ENCODE measurements around the gene GSTP1. TPM values are rescaled to one million over a fixed set of nuclear protein-coding genes. Genes with fewer than 3 reads are reported as not detected.

The GSTP1 gene
- total and polyA plus RNA-seq, 5 donors from 2014 or later = 55.7 to 231 (median 207) TPM

- H3K27me3 ChIP-seq (ENCODE audit: control insufficient read depth, insufficient read depth, low read length) = no peaks in the 10 kb centered on the region
- Mint-ChIP-seq H3K4me1 (peaks cover 5 to 11% (median 7%) of the 10 kb centered on the region in 4 donors), H3K27me3 (no peaks in the 10 kb centered on the region), H3K9me3 (no peaks in the 10 kb centered on the region), H3K36me3 (no peaks in the 10 kb centered on the region), H3K27ac (peak overlapping the region in 1 of 3 donors; percentile 60), H3K4me3 (peak overlapping the region in 2 of 4 donors; percentile 10 to 75)
- no peak for DNase-seq
- no peaks in the 10 kb centered on the region for H3K36me3 ChIP-seq (ENCODE audit: control insufficient read depth, insufficient read depth, low read length)
- no peak for ATAC-seq (ENCODE audit: low read depth in 2 of 2)
- no peak overlapping the region for H3K4me3 ChIP-seq (ENCODE audit: low read depth, low read length)
- H3K9me3 ChIP-seq (ENCODE audit: control insufficient read depth in 2 of 2, low read length in 2 of 2) = no peaks in the 10 kb centered on the region
- peaks cover 19% of the 10 kb centered on the region for H3K4me1 ChIP-seq (ENCODE audit: control insufficient read depth, insufficient read depth, low read length, poor library complexity, severe bottlenecking)
- no peak overlapping the region for H3K27ac ChIP-seq (ENCODE audit: insufficient read depth, low read length, poor library complexity, severe bottlenecking)
These were observed 43.4 kb downstream of the GSTP1 start for GRCh38 chr11:67626970-67627369.

- ATAC-seq (ENCODE audit: low read depth in 2 of 2) (no peak), DNase-seq (no peak)
- Histone ChIP-seq H3K27ac (ENCODE audit: insufficient read depth, low read length, poor library complexity, severe bottlenecking) (no peak overlapping the region), H3K27me3 (ENCODE audit: control insufficient read depth, insufficient read depth, low read length) (no peaks in the 10 kb centered on the region), H3K4me1 (ENCODE audit: control insufficient read depth, insufficient read depth, low read length, poor library complexity, severe bottlenecking) (peaks cover 19% of the 10 kb centered on the region), H3K4me3 (ENCODE audit: low read depth, low read length) (no peak overlapping the region), H3K36me3 (ENCODE audit: control insufficient read depth, insufficient read depth, low read length) (no peaks in the 10 kb centered on the region), H3K9me3 (ENCODE audit: control insufficient read depth in 2 of 2, low read length in 2 of 2) (no peaks in the 10 kb centered on the region)
- H3K4me3 Mint-ChIP-seq = peak overlapping the region in 2 of 4 donors; percentile 75 to 81
- H3K27me3 Mint-ChIP-seq = no peaks in the 10 kb centered on the region
- peaks cover 5 to 11% (median 7%) of the 10 kb centered on the region in 4 donors for H3K4me1 Mint-ChIP-seq
- H3K9me3 Mint-ChIP-seq = no peaks in the 10 kb centered on the region
- H3K36me3 Mint-ChIP-seq = no peaks in the 10 kb centered on the region
- no peak overlapping the region for H3K27ac Mint-ChIP-seq
These were observed 43.8 kb downstream of the GSTP1 start for GRCh38 chr11:67627441-67627811.

- DNase-seq (no peak), ATAC-seq (ENCODE audit: low read depth in 2 of 2) (no peak)
- peak overlapping the region; percentile 31 to 81 (median 66) for H3K4me3 Mint-ChIP-seq
- H3K36me3 ChIP-seq (ENCODE audit: control insufficient read depth, insufficient read depth, low read length) = no peaks in the 10 kb centered on the region
- H3K9me3 ChIP-seq (ENCODE audit: control insufficient read depth in 2 of 2, low read length in 2 of 2) = no peaks in the 10 kb centered on the region
- no peak overlapping the region for H3K27ac Mint-ChIP-seq
- H3K27me3 Mint-ChIP-seq = no peaks in the 10 kb centered on the region
- H3K9me3 Mint-ChIP-seq = no peaks in the 10 kb centered on the region
- H3K27me3 ChIP-seq (ENCODE audit: control insufficient read depth, insufficient read depth, low read length) = no peaks in the 10 kb centered on the region
- no peak overlapping the region for H3K27ac ChIP-seq (ENCODE audit: insufficient read depth, low read length, poor library complexity, severe bottlenecking)
- no peak overlapping the region for H3K4me3 ChIP-seq (ENCODE audit: low read depth, low read length)
- H3K4me1 ChIP-seq (ENCODE audit: control insufficient read depth, insufficient read depth, low read length, poor library complexity, severe bottlenecking) = peaks cover 19% of the 10 kb centered on the region
- H3K4me1 Mint-ChIP-seq = peaks cover 5 to 11% (median 7%) of the 10 kb centered on the region in 4 donors
- H3K36me3 Mint-ChIP-seq = no peaks in the 10 kb centered on the region
These were observed 44.4 kb downstream of the GSTP1 start for GRCh38 chr11:67627812-67628624.

- H3K27ac Mint-ChIP-seq = peak overlapping the region in 1 of 3 donors; percentile 66
- ATAC-seq (ENCODE audit: low read depth in 2 of 2) (no peak), DNase-seq (no peak)
- Histone ChIP-seq H3K4me1 (ENCODE audit: control insufficient read depth, insufficient read depth, low read length, poor library complexity, severe bottlenecking) (peaks cover 19% of the 10 kb centered on the region), H3K9me3 (ENCODE audit: control insufficient read depth in 2 of 2, low read length in 2 of 2) (no peaks in the 10 kb centered on the region), H3K27me3 (ENCODE audit: control insufficient read depth, insufficient read depth, low read length) (no peaks in the 10 kb centered on the region), H3K36me3 (ENCODE audit: control insufficient read depth, insufficient read depth, low read length) (no peaks in the 10 kb centered on the region), H3K4me3 (ENCODE audit: low read depth, low read length) (no peak overlapping the region), H3K27ac (ENCODE audit: insufficient read depth, low read length, poor library complexity, severe bottlenecking) (peak overlapping the region; percentile 92)
- H3K4me1 Mint-ChIP-seq = peaks cover 5 to 11% (median 7%) of the 10 kb centered on the region in 4 donors
- H3K27me3 Mint-ChIP-seq = no peaks in the 10 kb centered on the region
- H3K36me3 Mint-ChIP-seq = no peaks in the 10 kb centered on the region
- no peaks in the 10 kb centered on the region for H3K9me3 Mint-ChIP-seq
- peak overlapping the region; percentile 62 to 79 (median 68) for H3K4me3 Mint-ChIP-seq
These were observed 45.2 kb downstream of the GSTP1 start for GRCh38 chr11:67628710-67629385.

GRCh38 chr11:67629386-67630227 lies 46.0 kb downstream of the GSTP1 start, which contains the start of gene NUDT8:
Gene NUDT8, minus strand, starts transcription at chr11:67629937. Its CDS starts 26 bp downstream, at chr11:67629911.
- H3K36me3 Mint-ChIP-seq = no peaks in the 10 kb centered on the region
- peaks cover 5 to 11% (median 7%) of the 10 kb centered on the region in 4 donors for H3K4me1 Mint-ChIP-seq
- H3K4me1 ChIP-seq (ENCODE audit: control insufficient read depth, insufficient read depth, low read length, poor library complexity, severe bottlenecking) = peaks cover 19% of the 10 kb centered on the region
- no peaks in the 10 kb centered on the region for H3K36me3 ChIP-seq (ENCODE audit: control insufficient read depth, insufficient read depth, low read length)
- no peaks in the 10 kb centered on the region for H3K27me3 Mint-ChIP-seq
- peak within 1 kb of the TSS; percentile 92 for H3K27ac ChIP-seq (ENCODE audit: insufficient read depth, low read length, poor library complexity, severe bottlenecking)
- H3K27me3 ChIP-seq (ENCODE audit: control insufficient read depth, insufficient read depth, low read length) = no peaks in the 10 kb centered on the region
- H3K9me3 Mint-ChIP-seq = no peaks in the 10 kb centered on the region
- peak within 1 kb of the TSS; percentile 83 to 96 (median 94) for H3K27ac Mint-ChIP-seq
- ATAC-seq (ENCODE audit: low read depth in 2 of 2) (peak; percentile 60 to 66), DNase-seq (peak; percentile 76 to 92 (median 87))
- peak within 1 kb of the TSS; percentile 81 to 94 (median 90) for H3K4me3 Mint-ChIP-seq
- no peak within 1 kb of the TSS for H3K4me3 ChIP-seq (ENCODE audit: low read depth, low read length)
- H3K9me3 ChIP-seq (ENCODE audit: control insufficient read depth in 2 of 2, low read length in 2 of 2) = no peaks in the 10 kb centered on the region

GRCh38 chr11:67630228-67630942 lies 46.8 kb downstream of the GSTP1 start:
- H3K9me3 ChIP-seq (ENCODE audit: control insufficient read depth in 2 of 2, low read length in 2 of 2) = no peaks in the 10 kb centered on the region
- no peaks in the 10 kb centered on the region for H3K27me3 ChIP-seq (ENCODE audit: control insufficient read depth, insufficient read depth, low read length)
- H3K27me3 Mint-ChIP-seq = no peaks in the 10 kb centered on the region
- no peak overlapping the region for H3K4me3 ChIP-seq (ENCODE audit: low read depth, low read length)
- peak overlapping the region; percentile 92 for H3K27ac ChIP-seq (ENCODE audit: insufficient read depth, low read length, poor library complexity, severe bottlenecking)
- no peaks in the 10 kb centered on the region for H3K9me3 Mint-ChIP-seq
- peaks cover 19% of the 10 kb centered on the region for H3K4me1 ChIP-seq (ENCODE audit: control insufficient read depth, insufficient read depth, low read length, poor library complexity, severe bottlenecking)
- no peaks in the 10 kb centered on the region for H3K36me3 ChIP-seq (ENCODE audit: control insufficient read depth, insufficient read depth, low read length)
- ATAC-seq (ENCODE audit: low read depth in 2 of 2) (peak; percentile 73 to 76), DNase-seq (peak; percentile 91 to 98 (median 94))
- H3K36me3 Mint-ChIP-seq = no peaks in the 10 kb centered on the region
- H3K4me3 Mint-ChIP-seq = peak overlapping the region; percentile 81 to 94 (median 90)
- peak overlapping the region; percentile 83 to 96 (median 94) for H3K27ac Mint-ChIP-seq
- peaks cover 3 to 11% (median 7%) of the 10 kb centered on the region in 4 donors for H3K4me1 Mint-ChIP-seq

GRCh38 chr11:67630943-67631331 lies 47.3 kb downstream of the GSTP1 start:
- H3K4me3 ChIP-seq (ENCODE audit: low read depth, low read length) = no peak overlapping the region
- Mint-ChIP-seq H3K27me3 (no peaks in the 10 kb centered on the region), H3K27ac (peak overlapping the region; percentile 83 to 96 (median 94)), H3K9me3 (no peaks in the 10 kb centered on the region), H3K4me3 (peak overlapping the region; percentile 81 to 94 (median 90)), H3K4me1 (peaks cover 0 to 11% (median 7%) of the 10 kb centered on the region in 4 donors), H3K36me3 (no peaks in the 10 kb centered on the region)
- DNase-seq (peak in 1 of 3 donors; percentile 10), ATAC-seq (ENCODE audit: low read depth in 2 of 2) (no peak)
- H3K9me3 ChIP-seq (ENCODE audit: control insufficient read depth in 2 of 2, low read length in 2 of 2) = no peaks in the 10 kb centered on the region
- H3K4me1 ChIP-seq (ENCODE audit: control insufficient read depth, insufficient read depth, low read length, poor library complexity, severe bottlenecking) = peaks cover 19% of the 10 kb centered on the region
- no peaks in the 10 kb centered on the region for H3K36me3 ChIP-seq (ENCODE audit: control insufficient read depth, insufficient read depth, low read length)
- peak overlapping the region; percentile 92 for H3K27ac ChIP-seq (ENCODE audit: insufficient read depth, low read length, poor library complexity, severe bottlenecking)
- no peaks in the 10 kb centered on the region for H3K27me3 ChIP-seq (ENCODE audit: control insufficient read depth, insufficient read depth, low read length)
